GM21576 (cell line): ENCODE data around the gene ZNF699.
A peak's percentile ranks its signal among the peaks of the same experiment; 100 is the strongest.
"Not testable (repeated sequence)": the region's sequence is repeated elsewhere in the genome, so short reads cannot be mapped to it uniquely, and the experiment has no call there.

Source experiments
- ATAC-seq: cut with Tn5 transposase; IDR thresholded peaks from one replicate; pipeline ENCODE4 v1.9.1; 2021; ENCODE audit warnings: mild to moderate bottlenecking, moderate library complexity; ENCODE audit not compliant: unreplicated experiment

Gene ZNF699

DNA sequence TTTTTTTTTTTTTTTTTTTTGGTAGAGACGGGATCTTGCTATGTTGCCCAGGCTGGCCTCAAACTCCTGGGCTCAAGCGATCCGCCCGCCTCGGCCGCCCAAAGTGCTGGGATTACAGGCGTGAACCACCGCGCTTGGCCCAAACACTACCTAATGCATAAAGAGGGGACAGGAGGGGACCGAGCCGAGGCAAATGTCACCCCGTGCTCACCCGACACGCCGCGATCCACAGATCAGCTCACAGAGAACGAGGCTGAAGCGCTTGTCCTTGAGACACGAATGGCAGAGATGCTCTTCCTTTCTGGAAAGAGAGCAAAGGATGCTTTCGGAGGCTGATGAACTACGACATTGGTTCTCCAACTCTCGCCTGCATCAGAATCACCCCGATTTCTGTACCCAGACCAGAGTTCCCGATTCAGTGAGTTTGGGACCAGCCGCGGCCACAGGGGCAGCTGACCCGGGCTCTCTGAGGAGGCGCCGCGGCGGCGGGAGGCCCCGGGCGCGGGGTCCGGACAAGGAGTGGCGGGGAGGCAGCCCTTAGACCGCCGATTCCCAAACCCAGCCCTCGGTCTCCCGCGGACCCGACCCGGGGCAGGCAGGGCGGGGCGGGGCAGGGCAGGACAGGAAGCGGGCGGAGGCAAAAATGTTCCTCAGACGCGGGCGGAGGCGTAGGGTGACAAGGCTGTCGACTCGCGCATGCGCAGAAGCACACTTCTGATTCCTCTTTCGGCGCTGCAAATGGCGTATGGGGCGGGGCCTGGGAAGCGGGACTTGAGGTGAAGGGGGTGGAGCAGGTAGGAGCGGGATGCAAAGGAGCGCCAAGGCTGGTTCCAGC lies at the start of gene ZNF699:
Gene ZNF699, minus strand, starts transcription at position 700 of the 835 bp plus-strand sequence. CDS start 4,719 bp downstream, outside the sequence.
- ATAC-seq: peak; percentile 83

GRCh38 chr19:9354651-9355050 lies 45.0 kb upstream of the ZNF699 start:
- ATAC-seq: no peak

- ATAC-seq: no peak
These were observed 43.4 kb upstream of the ZNF699 start for GRCh38 chr19:9353011-9353410.

GRCh38 chr19:9352505-9352904 lies 42.9 kb upstream of the ZNF699 start:
- no peak for ATAC-seq

- ATAC-seq: no peak
These were observed 39.0 kb upstream of the ZNF699 start for GRCh38 chr19:9348671-9349070.

DNA sequence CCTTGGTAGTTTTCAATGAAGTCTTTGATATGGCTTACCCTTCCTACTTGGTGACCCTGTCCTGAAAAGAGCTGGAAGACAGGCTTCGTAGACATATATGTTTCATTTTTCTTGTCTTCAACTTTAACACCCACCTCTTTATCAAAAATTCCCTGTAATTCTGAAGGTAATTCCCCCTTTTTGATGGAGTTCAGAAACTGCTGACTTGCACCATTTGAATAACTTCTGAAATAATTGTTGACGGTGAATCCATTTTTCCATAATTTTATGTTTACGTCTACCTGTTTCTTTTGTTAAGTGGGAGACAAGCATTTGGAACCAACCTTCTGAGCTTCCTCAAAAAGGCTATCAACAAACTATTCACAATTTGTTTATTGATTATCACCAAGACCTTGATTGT lies 38.6 kb upstream of the ZNF699 start:
- no peak for ATAC-seq

GRCh38 chr19:9345005-9345404 lies 35.4 kb upstream of the ZNF699 start:
- no peak for ATAC-seq

- no peak for ATAC-seq
These were observed 33.1 kb upstream of the ZNF699 start for GRCh38 chr19:9342610-9343304.

DNA sequence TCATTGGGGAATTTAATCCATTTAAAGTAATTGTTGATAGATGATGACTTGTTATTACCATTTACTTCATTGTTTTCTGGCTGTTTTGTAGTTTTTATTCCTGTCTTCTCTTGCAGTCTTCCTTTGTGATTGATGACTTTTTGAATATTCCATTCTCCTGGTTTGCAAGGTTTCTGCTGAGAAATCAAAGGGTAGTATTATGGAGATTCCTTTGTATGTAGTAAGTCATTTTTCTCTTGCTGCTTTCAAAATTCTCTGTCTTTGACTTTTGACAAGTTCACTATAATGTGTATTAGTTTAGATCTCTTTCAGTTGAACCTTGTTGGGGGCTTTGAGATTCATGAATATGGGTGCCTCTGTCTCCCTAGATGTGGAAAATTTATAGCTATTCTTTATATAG lies 20.4 kb upstream of the ZNF699 start:
- no peak for ATAC-seq

DNA sequence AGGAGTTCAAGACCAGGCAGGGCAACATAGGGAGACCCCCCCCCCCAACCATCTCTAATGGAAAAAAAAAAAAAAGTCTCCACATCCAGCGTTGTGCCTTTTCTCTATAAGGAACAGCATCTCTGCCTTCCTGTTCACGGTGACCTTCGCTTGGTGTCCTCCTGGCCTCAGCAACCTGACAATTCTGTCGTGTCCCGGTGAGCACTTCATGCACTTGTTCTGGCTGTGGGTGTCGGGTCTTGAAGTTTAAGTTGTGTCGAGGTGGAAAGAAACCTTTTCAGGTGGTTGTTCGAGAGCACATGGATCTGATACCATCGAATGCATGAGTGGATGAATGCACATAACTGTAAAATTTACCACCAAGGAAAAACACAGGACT lies 14.9 kb upstream of the ZNF699 start:
- no peak for ATAC-seq

DNA sequence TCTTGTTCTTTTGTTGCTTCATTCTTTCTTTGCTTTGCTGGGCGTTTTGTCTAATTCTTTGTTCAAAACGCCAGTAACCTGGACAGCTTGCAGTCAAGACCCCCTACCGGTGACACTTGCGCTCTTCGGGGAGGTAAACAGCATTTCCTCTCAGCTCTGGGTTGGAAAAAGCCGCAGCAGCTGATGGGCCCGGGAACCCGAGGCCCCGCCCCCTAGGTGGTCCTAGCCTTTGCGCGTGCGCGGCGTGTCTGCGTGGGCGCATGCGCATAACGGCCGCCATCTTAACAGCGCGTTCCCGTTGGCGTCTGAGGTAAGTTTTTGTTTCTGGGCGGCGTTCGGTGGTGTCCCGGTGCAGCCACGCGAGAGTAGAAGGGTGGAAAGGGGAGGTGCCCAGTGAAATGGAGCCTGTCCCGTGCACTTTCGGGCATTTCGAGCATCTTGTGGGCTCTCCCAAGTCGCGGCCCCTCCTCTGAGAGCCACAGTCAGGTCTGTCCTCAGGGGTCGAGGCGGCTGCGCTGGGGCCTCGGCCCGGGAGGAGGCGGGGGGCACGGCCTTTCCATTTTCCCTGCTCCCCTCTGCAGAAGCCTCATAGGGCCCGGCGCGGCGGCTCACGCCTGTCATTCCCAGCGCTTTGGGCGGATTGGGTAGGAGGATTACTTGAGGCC lies 14.4 kb upstream of the ZNF699 start, which contains the start of gene ZNF559:
Gene ZNF559, plus strand, starts transcription at position 261 of the 665 bp plus-strand sequence. CDS start 14,371 bp downstream, outside the sequence.
- ATAC-seq: peak; percentile 93

GRCh38 chr19:9323557-9323918 lies 13.9 kb upstream of the ZNF699 start:
- ATAC-seq: peak; percentile 27

GRCh38 chr19:9322201-9322600 lies 12.6 kb upstream of the ZNF699 start:
- ATAC-seq: not testable (repeated sequence)

- not testable (repeated sequence) for ATAC-seq
These were observed 12.1 kb upstream of the ZNF699 start for GRCh38 chr19:9321756-9322155.

DNA sequence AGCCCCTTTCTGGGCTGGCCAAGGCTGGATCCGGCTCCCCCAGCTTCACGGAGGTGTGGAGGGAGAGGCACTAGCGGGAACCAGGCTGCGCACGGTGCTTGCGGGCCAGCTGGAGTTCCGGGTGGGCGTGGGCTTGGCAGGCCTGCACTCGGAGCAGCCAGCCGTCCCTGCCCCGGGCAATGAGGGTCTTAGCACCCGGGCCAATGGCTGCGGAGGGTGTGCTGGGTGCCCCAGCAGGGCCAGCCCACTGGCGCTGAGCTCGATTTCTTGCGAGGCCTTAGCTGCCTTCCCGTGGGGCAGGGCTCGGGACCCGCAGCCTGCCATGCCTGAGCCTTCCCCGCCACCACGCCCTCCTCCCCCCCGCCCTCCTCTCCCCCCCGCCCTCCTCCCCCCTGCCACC lies 11.7 kb upstream of the ZNF699 start:
- no peak for ATAC-seq

- no peak for ATAC-seq
These were observed 4.1 kb upstream of the ZNF699 start for GRCh38 chr19:9313756-9314155.

- peak; percentile 62 for ATAC-seq
These were observed 372 bp upstream of the ZNF699 start for GRCh38 chr19:9309974-9310446.

DNA sequence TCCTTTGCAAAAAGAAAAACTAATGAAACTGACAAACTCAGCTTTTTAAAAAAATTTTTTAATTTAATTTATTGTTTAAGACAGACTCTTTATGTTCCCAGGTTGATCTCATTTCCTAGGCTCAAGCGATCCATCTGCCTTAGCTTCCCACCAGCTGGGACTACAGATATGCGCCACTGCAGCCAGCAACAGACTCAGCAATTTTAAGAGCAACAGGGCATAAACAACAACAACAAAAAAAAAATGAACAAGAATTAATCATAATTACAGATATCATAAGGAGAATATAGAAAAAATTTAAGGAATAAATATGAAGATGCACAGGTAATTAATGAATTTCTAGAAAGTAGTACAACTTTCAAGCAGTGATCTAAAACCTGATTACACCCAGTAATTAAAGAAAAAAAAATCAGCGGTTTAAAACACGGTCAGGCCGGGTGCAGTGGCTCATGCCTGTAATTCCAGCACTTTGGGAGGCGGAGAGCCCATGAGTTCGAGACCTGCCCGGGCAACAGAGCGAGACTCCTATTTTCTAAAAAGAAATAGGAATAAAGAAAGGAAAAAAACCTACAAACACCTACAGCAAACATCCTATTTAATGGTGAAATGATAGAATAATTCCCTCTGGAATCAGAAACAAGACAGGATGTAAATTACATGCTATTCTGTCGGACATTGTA lies 1.4 kb downstream of the ZNF699 start:
- ATAC-seq: no peak

- ATAC-seq: no peak
These were observed 3.2 kb downstream of the ZNF699 start for GRCh38 chr19:9306443-9306842.

DNA sequence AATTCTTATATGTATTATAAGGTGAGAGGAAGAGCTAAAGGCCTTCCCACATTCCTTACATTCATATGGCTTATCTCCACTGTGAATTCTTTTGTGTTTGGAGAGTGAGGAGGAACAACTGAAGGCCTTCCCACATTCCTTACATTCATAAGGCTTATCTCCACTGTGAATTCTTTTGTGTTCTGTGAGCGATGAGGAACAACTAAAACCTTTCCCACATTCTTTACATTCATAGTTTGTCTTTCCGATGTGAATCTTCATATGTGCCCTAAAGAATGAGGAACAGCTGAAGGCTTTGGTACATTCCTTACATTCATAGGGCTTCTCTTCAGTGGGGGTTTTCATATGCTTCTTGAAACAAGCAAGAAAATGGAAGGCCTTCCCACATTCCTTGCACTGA lies 13.3 kb downstream of the ZNF699 start:
- no peak for ATAC-seq

GRCh38 chr19:9295411-9295849 lies 14.2 kb downstream of the ZNF699 start:
- ATAC-seq: no peak
